T-helper 1 cell treated with Interleukin-12 subunit alpha and Interleukin-12 subunit beta and Interleukin-4 antibody, amounts not matched to agents 30 μg/mL and 1 μg/mL, for 36 hours (primary cell): ENCODE results near the gene AAGAB.

Source experiments
- H3K27ac Mint-ChIP-seq: one replicate; pipeline ENCODE4 v1.8.0; 2021; ENCODE audit warnings: mild to moderate bottlenecking, mixed read lengths
- H3K27me3 Mint-ChIP-seq: one replicate; pipeline ENCODE4 v1.8.0; 2021; ENCODE audit warnings: low read depth, mixed read lengths
- H3K36me3 Mint-ChIP-seq: one replicate; pipeline ENCODE4 v1.8.0; 2021; ENCODE audit warnings: low read depth, mixed read lengths
- H3K4me1 Mint-ChIP-seq: one replicate; pipeline ENCODE4 v1.8.0; 2021; ENCODE audit warnings: low read depth, mixed read lengths
- H3K4me3 Mint-ChIP-seq: one replicate; pipeline ENCODE4 v1.8.0; 2021; ENCODE audit warnings: mild to moderate bottlenecking, moderate library complexity, mixed read lengths
- H3K9me3 Mint-ChIP-seq: one replicate; pipeline ENCODE4 v1.8.0; 2021; ENCODE audit warnings: mixed read lengths

AAGAB gene

DNA sequence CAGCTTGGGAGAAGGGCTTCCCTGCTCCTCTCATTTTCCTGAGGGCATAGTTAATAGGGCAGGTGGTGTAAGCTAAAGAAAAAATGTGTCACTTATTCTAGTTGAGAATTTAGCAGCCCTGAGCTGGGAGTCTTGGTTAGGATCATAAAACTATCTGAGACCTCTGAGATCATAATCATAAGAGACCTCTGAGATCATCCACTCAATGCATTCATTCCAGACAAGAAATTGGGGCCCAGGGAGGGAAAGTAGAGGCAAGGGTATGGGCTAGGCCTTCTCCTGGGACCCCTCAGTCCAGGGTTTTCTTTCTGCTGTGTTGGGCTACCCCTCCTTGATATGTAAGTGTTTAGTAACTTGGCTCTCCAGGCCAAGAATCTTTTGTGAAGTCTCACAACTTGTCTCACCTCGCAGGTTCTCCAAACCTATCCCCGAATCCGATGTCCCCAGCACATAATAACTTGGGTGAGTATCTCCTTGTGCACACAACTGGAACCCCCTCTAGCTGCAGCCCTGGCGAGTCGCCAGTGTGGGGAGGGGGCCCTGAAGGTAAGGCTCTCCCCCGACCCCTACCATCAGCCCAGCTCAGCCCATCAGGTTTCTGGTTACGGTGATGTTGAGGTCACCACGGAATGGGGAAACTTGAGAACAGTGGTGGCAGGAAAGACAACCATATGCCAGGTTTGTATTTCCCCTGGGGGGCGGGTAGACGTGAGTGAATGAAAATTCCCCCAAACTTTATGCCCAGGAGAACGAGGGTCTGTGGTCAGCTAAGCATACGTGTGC is 84.1 kb downstream of the AAGAB start:
- no peak overlapping the region for H3K4me3 Mint-ChIP-seq
- no peaks in the 10 kb centered on the region for H3K27me3 Mint-ChIP-seq
- H3K4me1 Mint-ChIP-seq, result peaks cover 53% of the 10 kb centered on the region
- peaks cover 82% of the 10 kb centered on the region for H3K36me3 Mint-ChIP-seq
- no peaks in the 10 kb centered on the region for H3K9me3 Mint-ChIP-seq
- peak overlapping the region; percentile 43 for H3K27ac Mint-ChIP-seq

DNA sequence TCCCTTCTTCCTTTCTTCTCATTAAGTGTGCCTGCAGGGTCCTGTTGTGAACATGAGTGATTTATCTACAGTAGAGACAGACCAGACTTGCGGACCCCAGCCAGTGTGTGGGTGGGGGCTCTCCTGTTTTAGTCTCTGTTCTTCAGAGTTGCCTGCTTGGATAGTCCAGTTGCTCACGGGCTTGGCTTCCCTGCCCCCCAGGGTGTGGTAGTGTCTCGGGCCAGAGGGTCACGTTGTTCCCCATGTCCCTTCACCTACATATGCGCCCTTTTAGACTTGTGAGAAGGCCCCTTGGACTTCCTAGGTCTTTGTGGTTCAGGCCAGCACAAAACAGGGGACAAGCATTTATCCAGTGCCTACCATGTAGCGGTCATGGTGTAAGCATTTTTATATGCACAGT is 85.8 kb downstream of the AAGAB start:
- Mint-ChIP-seq H3K27me3 (no peaks in the 10 kb centered on the region), H3K9me3 (no peaks in the 10 kb centered on the region), H3K4me3 (no peak overlapping the region), H3K36me3 (peaks cover 75% of the 10 kb centered on the region), H3K4me1 (peaks cover 37% of the 10 kb centered on the region), H3K27ac (peak overlapping the region; percentile 10)

DNA sequence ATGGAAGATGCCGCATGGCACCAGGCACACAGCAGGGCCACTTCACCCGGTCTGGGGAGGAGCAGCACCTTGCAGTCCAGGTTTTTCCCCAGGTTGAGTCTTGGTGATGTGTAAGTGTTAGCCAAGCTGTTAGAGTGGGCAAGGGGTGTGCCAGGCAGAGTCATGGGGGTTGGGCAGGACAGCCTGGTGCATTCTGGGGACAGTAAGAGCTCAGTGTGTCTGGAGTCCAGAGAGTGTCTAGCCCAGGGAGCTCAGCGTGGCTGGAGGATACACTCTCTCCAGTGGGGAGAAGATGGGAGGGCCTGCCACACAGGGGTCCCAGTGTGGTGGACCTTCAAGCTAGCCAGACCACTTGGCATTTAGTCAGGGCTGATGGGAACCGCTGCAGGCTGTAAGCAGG is 87.4 kb downstream of the AAGAB start:
- H3K4me3 Mint-ChIP-seq, result no peak overlapping the region
- H3K9me3 Mint-ChIP-seq, result no peaks in the 10 kb centered on the region
- H3K27ac Mint-ChIP-seq, result no peak overlapping the region
- H3K27me3 Mint-ChIP-seq, result no peaks in the 10 kb centered on the region
- H3K4me1 Mint-ChIP-seq, result peaks cover 30% of the 10 kb centered on the region
- H3K36me3 Mint-ChIP-seq, result peaks cover 64% of the 10 kb centered on the region

DNA sequence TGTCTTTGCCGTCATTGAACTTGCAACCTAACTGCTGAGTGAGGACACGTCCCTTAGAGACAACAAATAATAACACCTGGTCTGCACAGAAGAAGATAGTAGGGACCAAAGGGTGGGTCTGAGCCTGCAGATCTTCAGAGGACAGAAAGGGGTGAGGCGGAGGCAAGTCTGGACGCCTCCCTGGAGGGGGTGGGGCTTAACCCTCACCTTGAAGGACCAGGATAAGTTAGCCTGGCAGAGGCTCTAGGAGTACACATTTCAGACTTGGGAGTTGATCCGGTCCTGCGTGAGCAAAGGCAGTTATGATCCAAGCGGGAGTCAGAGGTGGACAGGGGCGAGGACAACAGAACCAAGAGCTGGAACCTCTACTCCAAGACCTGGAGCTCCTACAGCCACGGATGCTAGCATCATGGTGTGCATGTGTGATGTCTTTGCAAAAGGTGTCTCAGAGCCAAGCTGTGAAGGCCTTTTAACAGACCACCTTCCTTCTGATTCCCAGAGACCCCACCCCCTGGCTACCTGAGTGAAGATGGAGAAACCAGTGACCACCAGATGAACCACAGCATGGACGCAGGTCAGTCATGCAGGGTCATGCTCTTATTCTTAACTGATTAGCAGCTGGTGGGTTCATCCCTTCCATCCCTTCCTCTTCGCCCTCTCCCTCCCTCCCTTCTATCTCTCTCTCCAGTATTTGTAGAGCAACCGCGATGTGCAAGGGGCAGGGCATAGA is 88.0 kb downstream of the AAGAB start:
- Mint-ChIP-seq H3K27me3 (no peaks in the 10 kb centered on the region), H3K4me1 (peaks cover 30% of the 10 kb centered on the region), H3K9me3 (no peaks in the 10 kb centered on the region), H3K27ac (no peak overlapping the region), H3K36me3 (peaks cover 60% of the 10 kb centered on the region), H3K4me3 (no peak overlapping the region)

DNA sequence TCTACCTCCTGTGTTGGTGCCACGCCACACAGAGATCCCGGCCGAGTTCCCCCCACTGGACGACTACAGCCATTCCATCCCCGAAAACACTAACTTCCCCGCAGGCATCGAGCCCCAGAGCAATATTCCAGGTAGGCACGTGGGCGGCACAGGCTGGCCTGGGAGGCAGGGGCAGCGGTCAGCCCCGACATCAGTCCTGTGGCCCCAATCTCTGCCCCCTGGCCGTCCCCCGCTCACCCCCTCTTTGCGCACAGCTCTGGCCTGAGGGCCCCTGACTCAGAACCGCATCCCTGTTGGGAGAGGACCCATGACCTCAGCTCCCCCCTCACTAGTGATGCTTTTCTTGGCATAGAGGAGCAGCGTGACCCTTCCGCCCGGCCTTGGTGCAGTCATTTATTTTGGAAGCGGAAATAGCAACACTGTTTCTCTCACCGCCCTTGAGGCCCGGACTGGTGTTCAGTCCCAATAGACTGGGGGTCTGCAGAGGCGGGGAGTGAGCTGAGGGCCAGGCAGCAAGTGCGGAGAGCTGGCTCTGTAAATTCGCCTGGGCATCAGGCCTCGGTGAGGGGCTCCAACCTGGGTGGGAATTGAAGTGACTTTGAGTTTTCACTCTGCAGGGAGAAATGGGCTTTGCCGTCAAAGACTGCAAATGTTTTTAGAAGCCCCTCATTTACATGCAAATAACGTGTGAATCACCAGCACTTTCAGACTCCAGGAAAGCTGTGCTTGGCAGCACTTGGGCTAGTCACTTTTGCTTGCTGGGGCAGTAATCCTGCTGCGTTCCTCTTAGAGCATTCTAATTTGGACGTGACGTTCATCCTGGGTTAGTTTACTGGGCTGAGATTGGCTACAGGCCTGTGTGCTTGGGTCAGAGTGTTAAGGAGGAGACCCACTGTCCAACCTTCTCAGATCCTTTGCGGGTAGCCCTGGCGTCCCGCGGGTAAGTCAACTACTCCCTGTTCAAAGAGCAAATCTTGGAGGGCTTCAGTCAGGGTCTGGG is 88.9 kb downstream of the AAGAB start:
- H3K27me3 Mint-ChIP-seq, result no peaks in the 10 kb centered on the region
- H3K4me3 Mint-ChIP-seq, result no peak overlapping the region
- peak overlapping the region; percentile 15 for H3K27ac Mint-ChIP-seq
- peaks cover 28% of the 10 kb centered on the region for H3K4me1 Mint-ChIP-seq
- H3K9me3 Mint-ChIP-seq, result no peaks in the 10 kb centered on the region
- peaks cover 52% of the 10 kb centered on the region for H3K36me3 Mint-ChIP-seq

DNA sequence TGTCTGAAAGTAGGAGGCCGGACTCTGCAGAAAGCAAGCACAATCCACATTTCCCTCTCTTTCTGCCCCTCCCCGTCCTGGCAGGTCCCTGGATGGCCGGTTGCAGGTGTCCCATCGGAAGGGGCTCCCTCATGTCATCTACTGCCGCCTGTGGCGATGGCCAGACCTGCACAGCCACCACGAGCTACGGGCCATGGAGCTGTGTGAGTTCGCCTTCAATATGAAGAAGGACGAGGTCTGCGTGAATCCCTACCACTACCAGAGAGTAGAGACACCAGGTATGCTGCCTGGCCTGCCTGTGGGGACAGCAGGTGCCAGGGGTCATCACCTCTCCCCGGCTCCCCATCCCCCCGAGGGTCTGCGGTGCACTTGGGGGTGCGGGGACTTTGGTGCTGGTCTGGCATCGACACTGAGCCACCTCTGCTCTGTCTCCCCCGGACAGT is 89.6 kb downstream of the AAGAB start:
- H3K27me3 Mint-ChIP-seq, result no peaks in the 10 kb centered on the region
- peak overlapping the region; percentile 26 for H3K27ac Mint-ChIP-seq
- peaks cover 47% of the 10 kb centered on the region for H3K36me3 Mint-ChIP-seq
- H3K4me3 Mint-ChIP-seq, result no peak overlapping the region
- H3K9me3 Mint-ChIP-seq, result no peaks in the 10 kb centered on the region
- peaks cover 25% of the 10 kb centered on the region for H3K4me1 Mint-ChIP-seq

DNA sequence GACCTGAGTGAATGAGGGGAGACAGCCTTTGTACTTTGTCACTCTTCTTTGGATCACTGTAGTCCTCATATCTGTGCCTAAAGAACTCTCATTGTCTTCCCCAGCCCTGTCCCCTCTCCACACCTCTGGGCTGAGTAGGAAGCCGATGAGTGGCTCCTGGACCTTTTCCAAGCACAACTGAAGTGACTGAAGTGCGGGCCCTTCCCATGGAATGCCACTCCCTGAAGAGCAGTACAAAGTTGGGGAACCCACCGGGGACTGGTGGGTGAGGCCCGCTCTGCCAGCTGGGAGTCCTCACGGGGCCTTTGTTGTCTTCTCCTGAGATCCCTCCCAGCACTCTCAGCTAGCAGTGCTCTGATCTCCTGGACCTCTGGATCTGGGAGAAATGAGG is 90.1 kb downstream of the AAGAB start:
- Mint-ChIP-seq H3K4me1 (peaks cover 26% of the 10 kb centered on the region), H3K4me3 (no peak overlapping the region), H3K36me3 (peaks cover 44% of the 10 kb centered on the region), H3K27ac (peak overlapping the region; percentile 26), H3K27me3 (no peaks in the 10 kb centered on the region), H3K9me3 (no peaks in the 10 kb centered on the region)

DNA sequence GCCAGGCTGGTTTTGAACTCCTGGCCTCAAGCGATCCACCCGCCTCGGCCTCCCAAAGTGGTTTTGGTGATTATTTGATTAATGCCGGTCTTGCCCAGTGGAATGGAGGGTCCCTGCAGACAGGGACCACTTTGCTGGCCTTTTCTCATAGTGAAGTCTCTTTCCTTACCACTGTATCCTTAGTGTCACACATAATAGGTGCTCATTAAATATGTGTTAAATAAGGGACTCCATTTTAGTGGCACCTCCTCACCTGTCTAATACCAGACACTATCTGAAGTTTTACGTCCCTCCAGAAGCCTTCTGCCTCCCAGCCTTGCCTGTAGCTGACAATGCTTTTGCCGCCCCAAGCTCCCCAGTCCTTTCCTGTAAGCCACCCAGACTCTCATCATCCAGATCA is 91.3 kb downstream of the AAGAB start:
- no peak overlapping the region for H3K4me3 Mint-ChIP-seq
- H3K27ac Mint-ChIP-seq, result no peak overlapping the region
- peaks cover 39% of the 10 kb centered on the region for H3K36me3 Mint-ChIP-seq
- no peaks in the 10 kb centered on the region for H3K27me3 Mint-ChIP-seq
- H3K9me3 Mint-ChIP-seq, result no peaks in the 10 kb centered on the region
- peaks cover 27% of the 10 kb centered on the region for H3K4me1 Mint-ChIP-seq

DNA sequence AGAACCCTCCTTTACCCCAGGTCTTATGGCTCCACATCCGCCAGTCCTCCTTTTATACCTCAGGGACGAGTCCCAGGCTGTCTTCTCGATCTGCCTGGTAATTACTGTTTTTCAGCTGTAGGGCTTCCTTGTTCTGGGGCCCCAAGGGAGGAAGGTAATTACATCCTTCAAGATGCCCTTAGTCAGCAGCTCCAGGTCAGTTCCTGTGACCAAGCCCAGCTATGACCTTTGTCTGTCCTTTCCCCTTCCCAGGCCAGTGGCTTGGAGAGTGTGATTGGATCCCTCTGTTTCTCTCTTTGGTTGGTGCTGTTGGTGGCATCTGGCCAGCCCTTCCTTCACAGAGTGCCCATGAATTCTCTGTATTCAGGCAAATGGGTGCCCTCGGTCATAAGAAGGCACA is 92.6 kb downstream of the AAGAB start:
- Mint-ChIP-seq H3K4me3 (no peak overlapping the region), H3K9me3 (no peaks in the 10 kb centered on the region), H3K27ac (peak overlapping the region; percentile 22), H3K36me3 (peaks cover 39% of the 10 kb centered on the region), H3K27me3 (no peaks in the 10 kb centered on the region), H3K4me1 (peaks cover 33% of the 10 kb centered on the region)

DNA sequence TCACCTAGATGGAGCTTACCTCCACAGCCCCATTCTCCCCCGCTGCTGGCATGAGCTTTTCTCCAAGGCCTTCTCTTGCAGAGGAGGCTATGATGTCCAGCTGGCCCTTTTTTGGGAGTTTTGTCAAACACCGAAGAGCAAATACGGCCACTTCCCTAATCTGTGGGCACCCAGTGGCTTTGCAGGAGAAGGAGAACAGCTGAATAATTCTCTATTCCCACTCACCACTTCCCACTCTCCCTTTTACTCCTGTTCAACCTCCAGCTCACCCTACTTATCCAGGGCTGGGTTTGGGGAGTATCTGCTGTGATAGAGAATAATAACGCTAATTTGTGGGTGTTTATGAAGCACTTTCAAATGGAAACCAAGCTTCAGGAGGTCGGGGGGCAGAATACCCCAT is 93.0 kb downstream of the AAGAB start:
- H3K9me3 Mint-ChIP-seq, result peaks cover under 1% of the 10 kb centered on the region
- peaks cover 35% of the 10 kb centered on the region for H3K4me1 Mint-ChIP-seq
- H3K4me3 Mint-ChIP-seq, result no peak overlapping the region
- H3K27me3 Mint-ChIP-seq, result no peaks in the 10 kb centered on the region
- H3K36me3 Mint-ChIP-seq, result peaks cover 38% of the 10 kb centered on the region
- H3K27ac Mint-ChIP-seq, result no peak overlapping the region

DNA sequence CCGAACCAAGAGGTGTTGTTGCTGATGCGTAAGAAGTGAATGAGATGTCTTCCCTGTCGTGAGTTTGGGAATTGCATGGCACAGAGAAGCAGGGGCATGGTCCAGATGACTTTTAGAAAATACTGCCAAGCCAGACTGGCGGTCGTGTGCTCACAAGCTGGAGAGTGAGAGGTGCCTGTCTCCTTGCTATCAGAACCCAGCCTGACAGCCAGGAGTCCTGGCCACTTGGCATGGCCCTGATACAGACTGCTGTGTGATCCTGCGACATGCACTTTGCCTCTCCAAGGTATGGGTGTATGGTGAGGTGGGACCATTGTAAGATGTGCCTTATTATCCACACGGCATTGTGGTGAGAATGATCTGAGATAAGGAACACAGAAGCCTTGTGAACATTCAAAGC is 96.1 kb downstream of the AAGAB start:
- Mint-ChIP-seq H3K36me3 (peaks cover 47% of the 10 kb centered on the region), H3K27ac (peak overlapping the region; percentile 24), H3K9me3 (peaks cover 7% of the 10 kb centered on the region), H3K4me3 (no peak overlapping the region), H3K4me1 (peaks cover 49% of the 10 kb centered on the region), H3K27me3 (no peaks in the 10 kb centered on the region)

DNA sequence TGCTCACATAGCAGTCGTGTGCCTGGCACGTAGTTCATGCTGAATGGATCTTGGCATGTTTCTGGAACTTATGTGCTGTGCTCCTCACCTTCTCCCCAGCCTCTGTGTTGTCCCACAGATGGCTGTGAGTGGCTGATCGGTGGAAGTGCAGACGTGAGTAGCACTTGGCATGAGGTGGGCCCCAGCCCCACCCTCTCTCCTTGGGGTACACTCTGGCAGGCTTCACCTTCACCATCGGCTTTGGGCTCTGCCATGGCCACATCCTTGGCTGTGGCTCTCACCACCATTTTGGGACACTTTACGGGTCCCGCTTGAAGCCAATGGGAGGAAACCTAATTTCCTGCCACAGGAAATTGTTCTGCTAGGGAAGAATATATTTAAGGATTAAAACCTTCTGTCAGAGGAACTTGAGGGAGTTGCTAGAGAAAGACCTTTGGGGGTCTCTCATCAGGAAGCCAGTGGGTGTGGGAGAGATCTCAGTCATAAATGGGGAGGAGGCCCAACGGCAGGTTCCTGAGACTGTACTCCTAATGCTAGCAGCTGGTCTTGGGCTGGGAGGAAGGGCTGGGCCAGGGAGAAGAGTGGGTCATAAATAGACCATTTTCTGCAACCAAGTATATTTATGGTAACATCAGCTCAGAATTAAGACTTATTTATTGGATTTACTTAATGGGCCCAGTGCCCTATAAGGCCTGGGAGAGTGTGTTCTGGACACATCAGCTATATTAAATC is 96.8 kb downstream of the AAGAB start:
- peak overlapping the region; percentile 11 for H3K27ac Mint-ChIP-seq
- peaks cover 7% of the 10 kb centered on the region for H3K9me3 Mint-ChIP-seq
- no peaks in the 10 kb centered on the region for H3K27me3 Mint-ChIP-seq
- H3K36me3 Mint-ChIP-seq, result peaks cover 47% of the 10 kb centered on the region
- H3K4me1 Mint-ChIP-seq, result peaks cover 51% of the 10 kb centered on the region
- no peak overlapping the region for H3K4me3 Mint-ChIP-seq

DNA sequence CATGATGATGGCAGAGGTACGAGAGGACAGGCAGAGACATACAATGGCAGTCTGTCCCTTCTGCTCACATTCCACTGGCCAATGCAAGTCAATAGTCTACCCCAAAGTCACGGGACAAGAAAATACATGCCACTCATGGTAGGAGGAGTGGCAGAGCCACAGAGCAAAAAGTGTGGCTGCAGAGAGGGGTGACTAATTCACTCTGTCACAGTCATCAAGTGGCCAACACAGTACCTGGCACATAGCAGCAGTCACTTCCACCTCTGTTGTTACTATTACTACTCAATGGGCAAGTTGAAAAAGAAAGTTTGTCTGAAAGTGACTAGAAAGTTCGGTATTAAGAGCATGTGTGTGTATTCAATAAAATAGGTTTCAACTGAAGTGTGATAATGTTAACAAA is 97.6 kb downstream of the AAGAB start:
- Mint-ChIP-seq H3K27ac (peak overlapping the region; percentile 64), H3K9me3 (peaks cover 7% of the 10 kb centered on the region), H3K27me3 (no peaks in the 10 kb centered on the region), H3K36me3 (peaks cover 51% of the 10 kb centered on the region), H3K4me1 (peaks cover 54% of the 10 kb centered on the region), H3K4me3 (no peak overlapping the region)

DNA sequence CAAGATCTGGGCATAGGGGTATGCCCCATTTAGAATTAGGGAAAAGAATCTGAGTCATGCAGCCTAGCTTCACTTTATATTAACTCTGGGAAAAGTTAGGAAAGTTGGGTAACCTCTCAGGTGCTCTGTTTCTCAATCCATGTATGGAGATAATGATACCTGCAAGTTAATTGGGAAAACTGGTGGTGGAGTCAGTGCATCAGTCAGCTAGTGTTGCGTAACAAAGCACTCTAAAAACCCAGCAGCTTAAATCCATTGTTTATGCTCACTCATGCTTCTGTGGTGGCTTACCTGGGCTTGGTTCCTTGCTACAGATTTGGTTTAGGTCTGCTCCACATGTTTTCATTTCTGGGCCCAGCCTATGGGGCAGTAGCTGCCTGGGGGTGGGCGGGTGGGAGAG is 98.0 kb downstream of the AAGAB start:
- Mint-ChIP-seq H3K27me3 (no peaks in the 10 kb centered on the region), H3K9me3 (peaks cover 7% of the 10 kb centered on the region), H3K36me3 (peaks cover 51% of the 10 kb centered on the region), H3K4me1 (peaks cover 53% of the 10 kb centered on the region), H3K4me3 (no peak overlapping the region), H3K27ac (no peak overlapping the region)
